ENCODE data around the gene GNG7.

- no peak for TF ChIP-seq ARNTL (CRISPR knock-in tag; IDR thresholded peaks at IDR 0.05; ENCODE audit: borderline replicate concordance, low read depth)
- TF ChIP-seq TOX (CRISPR knock-in tag; IDR thresholded peaks at IDR 0.05; ENCODE audit: borderline replicate concordance), result no peak
- no peak for TF ChIP-seq ZNF565 (CRISPR knock-in tag; conservative IDR thresholded peaks at IDR 0.05; ENCODE audit: low read depth)
- no peak for TF ChIP-seq BACH2 (CRISPR knock-in tag; IDR thresholded peaks at IDR 0.05; ENCODE audit: borderline replicate concordance)
- TF ChIP-seq GLIS3 (CRISPR knock-in tag; IDR thresholded peaks at IDR 0.05), result no peak
- TF ChIP-seq ZFP3 (CRISPR knock-in tag; IDR thresholded peaks at IDR 0.05), result no peak
- no peak for TF ChIP-seq CSRNP3 (CRISPR knock-in tag; IDR thresholded peaks at IDR 0.05)
- TF ChIP-seq PATZ1 (CRISPR knock-in tag; IDR thresholded peaks at IDR 0.05; ENCODE audit: borderline replicate concordance), result no peak
Measured at GRCh38 chr19:2723345-2723715, 20.8 kb upstream of the GNG7 start.
